SK-N-SH treated with all-trans-retinoic acid at 6 μM for 48 hours (cell line): ENCODE data around the gene CCAR1.
A peak's percentile ranks its signal among the peaks of the same experiment; 100 is the strongest.

Experiments
- ATAC-seq: fragments of 200-7000 bp; cut with Tn5 transposase; 3 replicates; pipeline ENCODE4 v1.9.1; 2020; ENCODE audit warnings: mild to moderate bottlenecking, moderate library complexity
- ARNTL ChIP-seq: fragments of 450-650 bp; formaldehyde crosslinking; IDR thresholded peaks from 2 replicates; pipeline ENCODE4 v1.5.0; 2020; ENCODE audit warnings: low read depth, mild to moderate bottlenecking, moderate library complexity, borderline replicate concordance
- BACH2 ChIP-seq: fragments of 250-450 bp; sonication (Bioruptor Pico); IDR thresholded peaks from 2 replicates; pipeline ENCODE4 v1.9.0; 2021; ENCODE audit warnings: mild to moderate bottlenecking, borderline replicate concordance
- CSDC2 ChIP-seq: fragments of 250-450 bp; sonication (Bioruptor Pico); IDR thresholded peaks from 2 replicates; pipeline ENCODE4 v1.5.0; 2020; ENCODE audit warnings: mild to moderate bottlenecking, moderate library complexity
- CSRNP3 ChIP-seq: fragments of 250-450 bp; sonication (Bioruptor Pico); IDR thresholded peaks from 2 replicates; pipeline ENCODE4 v1.5.1; 2021; ENCODE audit warnings: mild to moderate bottlenecking, moderate library complexity
- ESRRG ChIP-seq: fragments of 250-450 bp; sonication (Bioruptor Pico); IDR thresholded peaks from 2 replicates; pipeline ENCODE4 v1.6.1; 2021; ENCODE audit warnings: mild to moderate bottlenecking
- GLIS3 ChIP-seq: fragments of 250-450 bp; sonication (Bioruptor Pico); IDR thresholded peaks from 2 replicates; pipeline ENCODE4 v1.5.0; 2020; ENCODE audit warnings: mild to moderate bottlenecking, moderate library complexity
- ISL1 ChIP-seq: fragments of 250-450 bp; sonication (Bioruptor Pico); IDR thresholded peaks from 2 replicates; pipeline ENCODE4 v2.1.2; 2022; ENCODE audit warnings: mild to moderate bottlenecking, moderate library complexity
- POU6F1 ChIP-seq: fragments of 250-450 bp; sonication (Bioruptor Pico); IDR thresholded peaks from 2 replicates; pipeline ENCODE4 v1.8.0; 2021; ENCODE audit warnings: low read depth, mild to moderate bottlenecking, moderate library complexity, borderline replicate concordance
- RARB ChIP-seq: fragments of 250-450 bp; sonication (Bioruptor Pico); IDR thresholded peaks from 2 replicates; pipeline ENCODE4 v1.8.0; 2021; ENCODE audit warnings: mild to moderate bottlenecking, moderate library complexity
- SNAI2 ChIP-seq: fragments of 250-450 bp; sonication (Bioruptor Pico); IDR thresholded peaks from 2 replicates; pipeline ENCODE4 v1.5.0; 2020; ENCODE audit warnings: mild to moderate bottlenecking, moderate library complexity
- TCF4 ChIP-seq: fragments of 250-450 bp; sonication (Bioruptor Pico); IDR thresholded peaks from 2 replicates; pipeline ENCODE4 v1.8.0; 2021; ENCODE audit warnings: mild to moderate bottlenecking, moderate library complexity, borderline replicate concordance
- TOX ChIP-seq: fragments of 250-450 bp; sonication (Bioruptor Pico); IDR thresholded peaks from 2 replicates; pipeline ENCODE4 v1.8.0; 2021; ENCODE audit warnings: mild to moderate bottlenecking, moderate library complexity, borderline replicate concordance
- ZC3H10 ChIP-seq: fragments of 250-450 bp; sonication (Bioruptor Pico); IDR thresholded peaks from 2 replicates; pipeline ENCODE4 v1.5.1; 2021; ENCODE audit warnings: mild to moderate bottlenecking, moderate library complexity
- ZFP3 ChIP-seq: fragments of 250-450 bp; sonication (Bioruptor Pico); IDR thresholded peaks from 2 replicates; pipeline ENCODE4 v1.5.0; 2020; ENCODE audit warnings: mild to moderate bottlenecking, moderate library complexity
- ZFP30 ChIP-seq: fragments of 450-650 bp; formaldehyde crosslinking; IDR thresholded peaks from 2 replicates; pipeline ENCODE4 v1.5.0; 2022; ENCODE audit warnings: mild to moderate bottlenecking, moderate library complexity
- ZNF565 ChIP-seq: fragments of 450-650 bp; formaldehyde crosslinking; conservative IDR thresholded peaks from 2 replicates; pipeline ENCODE4 v1.5.0; 2020; ENCODE audit warnings: low read depth, mild to moderate bottlenecking, moderate library complexity
- ZNF70 ChIP-seq: fragments of 450-650 bp; formaldehyde crosslinking; IDR thresholded peaks from 2 replicates; pipeline ENCODE4 v1.5.0; 2020; ENCODE audit warnings: mild to moderate bottlenecking, moderate library complexity
- ZNF8 ChIP-seq: fragments of 450-650 bp; formaldehyde crosslinking; IDR thresholded peaks from 2 replicates; pipeline ENCODE4 v1.5.0; 2020; ENCODE audit warnings: mild to moderate bottlenecking, moderate library complexity
- TF ChIP-seq, protein P1 (sequence below): fragments of 250-450 bp; sonication (Bioruptor Pico); IDR thresholded peaks from 2 replicates; pipeline ENCODE4 v1.5.1; 2020; ENCODE audit warnings: low read depth, mild to moderate bottlenecking, moderate library complexity
- TF ChIP-seq, protein P2 (sequence below): fragments of 250-450 bp; sonication (Bioruptor Pico); IDR thresholded peaks from 2 replicates; pipeline ENCODE4 v1.8.0; 2020; ENCODE audit warnings: mild to moderate bottlenecking, moderate library complexity, borderline replicate concordance

Gene CCAR1

DNA sequence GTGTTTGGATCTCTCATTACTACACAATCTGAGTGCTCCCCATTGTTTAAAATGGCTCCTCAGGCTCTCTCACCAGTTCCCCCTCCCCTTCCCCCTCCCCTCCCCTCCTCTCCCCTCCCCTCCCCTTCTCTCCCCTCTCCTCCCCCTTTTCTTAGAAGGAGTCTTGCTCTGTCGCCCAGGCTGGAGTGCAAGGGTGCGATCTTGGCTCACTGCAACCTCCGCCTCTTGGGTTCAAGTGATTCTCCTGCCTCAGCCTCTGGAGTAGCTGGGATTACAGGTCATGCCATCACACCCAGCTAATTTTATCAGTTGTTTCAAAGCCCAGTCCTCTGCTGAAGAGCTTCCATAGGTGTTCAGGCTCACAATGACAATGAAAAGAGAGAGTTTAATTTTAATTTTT is 3.6 kb upstream of the CCAR1 start:
- no peak for TF ChIP-seq POU6F1 (CRISPR knock-in tag)
- no peak for TF ChIP-seq SNAI2
- no peak for TF ChIP-seq ZNF8 (CRISPR knock-in tag)
- no peak for TF ChIP-seq ZC3H10 (CRISPR knock-in tag)
- TF ChIP-seq ZFP3 (CRISPR knock-in tag): no peak
- TF ChIP-seq ZNF70 (CRISPR knock-in tag): no peak
- TF ChIP-seq GLIS3: no peak
- no peak for ATAC-seq

DNA sequence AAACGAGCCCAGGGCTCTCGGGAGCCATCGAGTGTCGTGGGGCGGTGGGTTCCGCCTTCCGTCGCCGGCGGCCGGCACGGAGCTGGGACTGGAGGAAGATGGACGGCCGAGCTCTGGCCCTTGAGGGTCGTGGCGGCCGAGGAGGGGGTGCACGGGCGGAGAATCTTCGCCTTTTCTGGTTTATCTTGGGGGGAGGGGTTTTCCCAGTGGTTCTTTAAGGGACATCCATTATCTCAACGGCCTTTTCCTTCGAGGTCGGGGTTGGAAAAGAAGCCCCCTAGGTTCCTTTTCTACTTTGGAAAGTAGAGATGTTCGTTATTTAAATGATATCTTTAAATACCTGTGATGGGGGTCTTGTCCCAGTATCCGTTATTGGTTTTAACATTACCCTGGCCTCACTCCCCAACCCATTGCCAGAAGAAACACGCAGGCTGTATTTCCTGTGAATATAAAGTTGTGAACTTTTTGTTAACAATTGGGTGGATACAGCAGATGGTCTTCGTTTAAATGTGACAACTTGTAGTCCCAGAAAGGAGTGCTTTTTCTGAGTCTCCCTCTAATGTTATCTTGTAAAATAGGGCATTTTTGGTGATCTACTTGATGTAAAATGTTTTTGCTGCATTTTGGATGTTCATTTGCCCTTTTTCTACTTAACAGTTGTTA is 765 bp downstream of the CCAR1 start:
- no peak for TF ChIP-seq ISL1 (CRISPR knock-in tag)
- no peak for TF ChIP-seq RARB (CRISPR knock-in tag)
- no peak for TF ChIP-seq ZFP30 (CRISPR knock-in tag)
- no peak for TF ChIP-seq ZNF8 (CRISPR knock-in tag)
- no peak for TF ChIP-seq SNAI2
- TF ChIP-seq, protein P1, sequence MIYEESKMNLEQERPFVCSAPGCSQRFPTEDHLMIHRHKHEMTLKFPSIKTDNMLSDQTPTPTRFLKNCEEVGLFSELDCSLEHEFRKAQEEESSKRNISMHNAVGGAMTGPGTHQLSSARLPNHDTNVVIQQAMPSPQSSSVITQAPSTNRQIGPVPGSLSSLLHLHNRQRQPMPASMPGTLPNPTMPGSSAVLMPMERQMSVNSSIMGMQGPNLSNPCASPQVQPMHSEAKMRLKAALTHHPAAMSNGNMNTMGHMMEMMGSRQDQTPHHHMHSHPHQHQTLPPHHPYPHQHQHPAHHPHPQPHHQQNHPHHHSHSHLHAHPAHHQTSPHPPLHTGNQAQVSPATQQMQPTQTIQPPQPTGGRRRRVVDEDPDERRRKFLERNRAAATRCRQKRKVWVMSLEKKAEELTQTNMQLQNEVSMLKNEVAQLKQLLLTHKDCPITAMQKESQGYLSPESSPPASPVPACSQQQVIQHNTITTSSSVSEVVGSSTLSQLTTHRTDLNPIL (CRISPR knock-in tag): no peak
- TF ChIP-seq CSDC2: no peak
- TF ChIP-seq CSRNP3: no peak
- no peak for TF ChIP-seq TOX
- TF ChIP-seq GLIS3: 0 out of 2 replicates have a peak, but pooled peaks have one; percentile 17
- no peak for TF ChIP-seq TCF4 (CRISPR knock-in tag)
- TF ChIP-seq ZNF565: no peak
- TF ChIP-seq ESRRG (CRISPR knock-in tag): no peak
- 0 out of 2 replicates have a peak, but pooled peaks have one; percentile 26 for TF ChIP-seq ZFP3 (CRISPR knock-in tag)
- TF ChIP-seq, all 23 proteins: peak for 2
- no peak; the same call in 1 of the 3 replicates for ATAC-seq

- TF ChIP-seq CSRNP3 (no peak), ISL1 (CRISPR knock-in tag) (no peak), BACH2 (CRISPR knock-in tag) (no peak)
- no peak for ATAC-seq
Observed at GRCh38 chr10:68725016-68725415, 4.0 kb downstream of the CCAR1 start.

- TF ChIP-seq RARB (CRISPR knock-in tag) (no peak), ZNF8 (CRISPR knock-in tag) (no peak)
- TF ChIP-seq, all 23 proteins: peak for 0
- ATAC-seq: no peak
Observed at GRCh38 chr10:68727146-68727545, 6.1 kb downstream of the CCAR1 start.

GRCh38 chr10:68732651-68733050 is 11.6 kb downstream of the CCAR1 start:
- ATAC-seq: no peak

More at GRCh38 chr10:68732651-68733050, 11.6 kb downstream of the CCAR1 start:
- TF ChIP-seq, protein P1 (CRISPR knock-in tag): no peak
- TF ChIP-seq ARNTL (no peak), CSRNP3 (no peak), TCF4 (CRISPR knock-in tag) (no peak), ZNF565 (no peak), BACH2 (CRISPR knock-in tag) (no peak), CSDC2 (no peak)
- TF ChIP-seq, protein P2, sequence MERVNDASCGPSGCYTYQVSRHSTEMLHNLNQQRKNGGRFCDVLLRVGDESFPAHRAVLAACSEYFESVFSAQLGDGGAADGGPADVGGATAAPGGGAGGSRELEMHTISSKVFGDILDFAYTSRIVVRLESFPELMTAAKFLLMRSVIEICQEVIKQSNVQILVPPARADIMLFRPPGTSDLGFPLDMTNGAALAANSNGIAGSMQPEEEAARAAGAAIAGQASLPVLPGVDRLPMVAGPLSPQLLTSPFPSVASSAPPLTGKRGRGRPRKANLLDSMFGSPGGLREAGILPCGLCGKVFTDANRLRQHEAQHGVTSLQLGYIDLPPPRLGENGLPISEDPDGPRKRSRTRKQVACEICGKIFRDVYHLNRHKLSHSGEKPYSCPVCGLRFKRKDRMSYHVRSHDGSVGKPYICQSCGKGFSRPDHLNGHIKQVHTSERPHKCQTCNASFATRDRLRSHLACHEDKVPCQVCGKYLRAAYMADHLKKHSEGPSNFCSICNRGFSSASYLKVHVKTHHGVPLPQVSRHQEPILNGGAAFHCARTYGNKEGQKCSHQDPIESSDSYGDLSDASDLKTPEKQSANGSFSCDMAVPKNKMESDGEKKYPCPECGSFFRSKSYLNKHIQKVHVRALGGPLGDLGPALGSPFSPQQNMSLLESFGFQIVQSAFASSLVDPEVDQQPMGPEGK: no peak
